IMR-90 (cell line): Measurements from ENCODE around the gene TMEM184B. TPM values are rescaled to one million over a fixed set of nuclear protein-coding genes. Genes with fewer than 3 reads are reported as not detected.

Experiments used
- ATAC-seq: fragments of 200-7000 bp; cut with Tn5 transposase; 2 replicates; pipeline ENCODE4 v1.9.1; 2020; ENCODE audit warnings: low read depth, mild to moderate bottlenecking, moderate library complexity
- BruUV-seq: library from RNA; stranded (reverse); fragments of 400-500 nt; replicated peaks from 2 replicates; lab custom pipeline; 2021; lab: Mats Ljungman, UMichigan
- CTCF ChIA-PET: fragments of 300-600 bp; formaldehyde crosslinking; extraction: SDS; loops from one replicate; lab custom pipeline; 2021; ENCODE audit warnings: antibody characterized with exemption; lab: Yijun Ruan, JAX
- POLR2A ChIA-PET: fragments of 300-600 bp; sonication (Branson Sonifier 250); formaldehyde crosslinking; loops from one replicate; lab custom pipeline; 2022; ENCODE audit warnings: antibody characterized with exemption; ENCODE audit not compliant: unreplicated experiment; lab: Charles Lee
- DNase-seq: peaks from one replicate; pipeline ENCODE4 v3.0.0; 2013
- H2AFZ ChIP-seq: replicated peaks from 2 replicates; pipeline ENCODE3; 2013; ENCODE audit warnings: low read length, mild to moderate bottlenecking; ENCODE audit not compliant: poor library complexity
- H2AK5ac ChIP-seq: 2 replicates; pipeline ENCODE4 v1.6.1; 2013; ENCODE audit warnings: low read depth, low read length, inconsistent platforms
- H2AK9ac ChIP-seq: replicated peaks from 2 replicates; pipeline ENCODE3; 2013; ENCODE audit warnings: mild to moderate bottlenecking, low read depth, low read length, moderate library complexity; ENCODE audit not compliant: poor library complexity
- H2BK120ac ChIP-seq: 2 replicates; pipeline ENCODE4 v1.6.1; 2013; ENCODE audit warnings: low read depth, low read length, inconsistent platforms
- H2BK15ac ChIP-seq: 3 replicates; pipeline ENCODE4 v1.6.1; 2013; ENCODE audit warnings: low read depth, low read length, inconsistent platforms
- H2BK20ac ChIP-seq: 2 replicates; pipeline ENCODE4 v1.6.1; 2013; ENCODE audit warnings: low read depth, mild to moderate bottlenecking, inconsistent platforms, low read length, moderate library complexity
- H2BK5ac ChIP-seq: 2 replicates; pipeline ENCODE4 v1.6.1; 2013; ENCODE audit warnings: mild to moderate bottlenecking, low read depth, low read length, inconsistent platforms; ENCODE audit not compliant: poor library complexity, severe bottlenecking
- H3K14ac ChIP-seq: replicated peaks from 2 replicates; pipeline ENCODE4 v1.6.1; 2013; ENCODE audit warnings: low read depth, low read length, inconsistent platforms
- H3K18ac ChIP-seq: 2 replicates; pipeline ENCODE4 v1.6.1; 2013; ENCODE audit warnings: low read depth, low read length, control low read depth
- H3K23ac ChIP-seq: 2 replicates; pipeline ENCODE4 v1.6.1; 2013; ENCODE audit warnings: low read depth, low read length, inconsistent platforms
- H3K27ac ChIP-seq: 2 replicates; pipeline ENCODE4 v1.5.1; 2013; ENCODE audit warnings: mild to moderate bottlenecking, control low read depth, low read length; ENCODE audit not compliant: insufficient read depth
- H3K27me3 ChIP-seq: 2 replicates; pipeline ENCODE4 v1.6.1; 2013; ENCODE audit warnings: low read length; ENCODE audit not compliant: control insufficient read depth, insufficient read depth
- H3K36me3 ChIP-seq: 2 replicates; pipeline ENCODE4 v1.6.1; 2013; ENCODE audit warnings: low read length, mixed read lengths; ENCODE audit not compliant: control insufficient read depth, insufficient read depth
- H3K4ac ChIP-seq: 2 replicates; pipeline ENCODE4 v1.6.1; 2013; ENCODE audit warnings: low read depth, low read length, inconsistent platforms
- H3K4me1 ChIP-seq: 2 replicates; pipeline ENCODE4 v1.6.1; 2013; ENCODE audit warnings: low read length, mixed read lengths; ENCODE audit not compliant: control insufficient read depth, insufficient read depth
- H3K4me2 ChIP-seq: 2 replicates; pipeline ENCODE4 v1.6.1; 2013; ENCODE audit warnings: low read depth, mild to moderate bottlenecking, control low read depth, low read length, moderate library complexity
- H3K4me3 ChIP-seq: 2 replicates; pipeline ENCODE4 v1.5.1; 2013; ENCODE audit warnings: low read depth, mild to moderate bottlenecking, control low read depth, low read length, moderate library complexity; ENCODE audit not compliant: insufficient read depth
- H3K56ac ChIP-seq: 2 replicates; pipeline ENCODE4 v1.6.1; 2013; ENCODE audit warnings: low read length, inconsistent platforms; ENCODE audit not compliant: insufficient read depth; ENCODE audit errors: extremely low read depth
- H3K79me1 ChIP-seq, 2 experiments: 2 replicates each; pipeline ENCODE4 v1.6.1; 2013; ENCODE audit warnings: low read length in 2 of 2, inconsistent platforms in 1 of 2, low read depth in 1 of 2
- H3K9ac ChIP-seq: 2 replicates; pipeline ENCODE4 v1.6.1; 2013; ENCODE audit warnings: low read depth, low read length, control low read depth
- H3K9me1 ChIP-seq: 2 replicates; pipeline ENCODE4 v1.6.1; 2013; ENCODE audit warnings: low read length, inconsistent platforms; ENCODE audit not compliant: insufficient read depth
- H3K9me3 ChIP-seq: 2 replicates; pipeline ENCODE4 v1.6.1; 2013; ENCODE audit warnings: low read length; ENCODE audit not compliant: control insufficient read depth, insufficient read depth
- H4K20me1 ChIP-seq: 2 replicates; pipeline ENCODE4 v1.6.1; 2013; ENCODE audit warnings: low read length, inconsistent platforms; ENCODE audit not compliant: insufficient read depth
- H4K5ac ChIP-seq: 2 replicates; pipeline ENCODE4 v1.6.1; 2013; ENCODE audit warnings: mild to moderate bottlenecking, low read depth, low read length, control low read depth
- H4K8ac ChIP-seq, 2 experiments: 2 replicates each; pipeline ENCODE4 v1.6.1; 2013; ENCODE audit warnings: low read depth in 2 of 2, low read length in 2 of 2, control low read depth in 1 of 2, inconsistent platforms in 1 of 2
- H4K91ac ChIP-seq: 2 replicates; pipeline ENCODE4 v1.6.1; 2013; ENCODE audit warnings: low read depth, low read length, inconsistent platforms; ENCODE audit not compliant: insufficient read depth
- BHLHE40 ChIP-seq: fragments of 150-350 bp; IDR thresholded peaks from 2 replicates; pipeline ENCODE4 v1.6.1; 2016; ENCODE audit warnings: mild to moderate bottlenecking, low read depth, low read length
- CHD1 ChIP-seq: IDR thresholded peaks from 2 replicates; pipeline ENCODE4 v1.6.1; 2012; ENCODE audit warnings: low read depth, low read length, improper control_type of control experiment
- MAFK ChIP-seq: IDR thresholded peaks from 2 replicates; pipeline ENCODE4 v1.6.1; 2012; ENCODE audit warnings: low read depth, low read length, improper control_type of control experiment
- MAZ ChIP-seq: IDR thresholded peaks from 2 replicates; pipeline ENCODE4 v1.6.1; 2012; ENCODE audit warnings: low read depth, mild to moderate bottlenecking, low read length, improper control_type of control experiment, moderate library complexity, borderline replicate concordance
- MXI1 ChIP-seq: IDR thresholded peaks from 2 replicates; pipeline ENCODE4 v1.6.1; 2012; ENCODE audit warnings: low read depth, mild to moderate bottlenecking, low read length, moderate library complexity, borderline replicate concordance
- POLR2A ChIP-seq: IDR thresholded peaks from 2 replicates; pipeline ENCODE4 v1.6.1; 2012; ENCODE audit warnings: mild to moderate bottlenecking, low read depth, low read length
- RAD21 ChIP-seq: IDR thresholded peaks from 2 replicates; pipeline ENCODE4 v1.6.1; 2012; ENCODE audit warnings: low read length, improper control_type of control experiment
- RCOR1 ChIP-seq: IDR thresholded peaks from 2 replicates; pipeline ENCODE4 v1.6.1; 2012; ENCODE audit warnings: mild to moderate bottlenecking, low read length, improper control_type of control experiment; ENCODE audit not compliant: insufficient replicate concordance
- WGBS, 2 experiments: methylation state at CpG; one replicate each; pipeline versions ENCODE4 v1.1.5 to v1.1.7; 2013; ENCODE audit warnings: missing lambda C conversion rate in 2 of 2; ENCODE audit not compliant: insufficient read length in 1 of 2; ENCODE audit errors: extremely low coverage in 2 of 2; 5-methylcytosine and 5-hydroxymethylcytosine counted together
- dilution Hi-C: fragments of 300-500 bp; cut with HindIII; formaldehyde crosslinking; loops from one replicate; pipeline ENCODE4 v1.14.3; 2018; ENCODE audit warnings: low sequenced_read_pairs; ENCODE audit not compliant: unreplicated experiment
- in situ Hi-C: fragments of 300-500 bp; cut with MboI; formaldehyde crosslinking; loops from 3 replicates; pipeline ENCODE4 v1.14.3; 2019; ENCODE audit warnings: low sequenced_read_pairs, inconsistent platforms, mixed read lengths
- intact Hi-C: fragments of 100-400 bp; cut with micrococcal nuclease; formaldehyde crosslinking; loops from 2 replicates; pipeline ENCODE4 v1.10.0; 2022
- polyA plus RNA-seq, 3 experiments: library from polyadenylated mRNA; depleted of rRNA; stranded (reverse); fragments of >200 nt; gene quantifications; 2 replicates each; pipeline ENCODE4 v1.2.3, GENCODE V29; 2012; ENCODE audit warnings: low replicate concordance in 1 of 3
- total RNA-seq: library from RNA; depleted of rRNA; stranded (reverse); fragments of >200 nt; gene quantifications from 2 replicates; pipeline ENCODE4 v1.2.3, GENCODE V29; 2012
- TF ChIP-seq, protein P1 (sequence below): fragments of 150-350 bp; IDR thresholded peaks from 2 replicates; pipeline ENCODE4 v1.6.1; 2017; ENCODE audit warnings: mild to moderate bottlenecking, antibody characterized with exemption, low read length, low read depth
- TF ChIP-seq, protein P2 (sequence below): conservative IDR thresholded peaks from 2 replicates; pipeline ENCODE4 v1.5.1; 2012; ENCODE audit warnings: mild to moderate bottlenecking, low read depth, low read length, improper control_type of control experiment

Gene TMEM184B
- total and polyA plus RNA-seq, 2 of the 4 experiments (the other 2 are of a cell fraction), result 9.1 to 81.1 TPM

- CTCF ChIA-PET, result interaction anchor here (0.6 to 2.0 kb wide), 2 partner anchors 105 to 107 kb away, joined by 3 to 6 read pairs; no protein-coding TSS in a partner anchor
- H3K9ac ChIP-seq, result no peak overlapping the region
- dilution Hi-C loops, result no loop called here
Observed at GRCh38 chr22:38219632-38220031, 53.2 kb downstream of the TMEM184B start.

More at GRCh38 chr22:38219632-38220031, 53.2 kb downstream of the TMEM184B start:
- Histone ChIP-seq H3K23ac (peak overlapping the region; percentile 17; the same call in 1 of the 2 replicates), H2BK15ac (peak overlapping the region; percentile 69; the same call in 2 of the 3 replicates), H3K9me3 (no peaks in the 10 kb centered on the region), H3K56ac (0 out of 2 replicates have a peak overlapping the region, but pooled peaks have one; percentile 17), H2BK20ac (peak overlapping the region; percentile 46), H4K5ac (peak overlapping the region; percentile 62), H3K4me2 (no peak overlapping the region), H2AFZ (peak overlapping the region; percentile 23), H4K91ac (peak overlapping the region; percentile 99), H3K4me1 (peaks cover 25% of the 10 kb centered on the region), H2BK5ac (peak overlapping the region; percentile 98), H2AK9ac (peak overlapping the region; percentile 66), H3K4me3 (no peak overlapping the region), H2AK5ac (peak overlapping the region; percentile 100), H3K27me3 (no peaks in the 10 kb centered on the region), H3K14ac (peak overlapping the region; percentile 83), H3K36me3 (peaks cover 45% of the 10 kb centered on the region), H3K18ac (peak overlapping the region; percentile 50; the same call in 1 of the 2 replicates), H4K20me1 (0 out of 2 replicates have a peak, but pooled peaks cover 5% of the 10 kb centered on the region), H4K8ac (peak overlapping the region; percentile 96 to 99; a peak in 3 of 4 replicates), H3K27ac (peak overlapping the region; percentile 82), H2BK120ac (peak overlapping the region; percentile 98), H3K79me1 (peaks cover 19 to 42% of the 10 kb centered on the region in 2 experiments), H3K4ac (peak overlapping the region; percentile 98), H3K9me1 (peaks cover 14% of the 10 kb centered on the region)
- no peak for DNase-seq
- BruUV-seq, result no TSS peak
- in situ Hi-C loops (no loop called here), intact Hi-C loops (no loop called here)
- 60% methylated on average over 1 of the region's 10 CpGs; no CpG with 5 or more reads in 1 of the 2 experiments for WGBS, 2 experiments
- POLR2A ChIA-PET, result interaction anchor here (0.5 kb wide), 1 partner anchor 26 kb away, joined by 5 read pairs; no protein-coding TSS in a partner anchor
- TF ChIP-seq MAFK (no peak), CHD1 (no peak), POLR2A (no peak), MAZ (no peak), RAD21 (no peak), BHLHE40 (no peak), RCOR1 (no peak), MXI1 (no peak)
- TF ChIP-seq, protein P1, sequence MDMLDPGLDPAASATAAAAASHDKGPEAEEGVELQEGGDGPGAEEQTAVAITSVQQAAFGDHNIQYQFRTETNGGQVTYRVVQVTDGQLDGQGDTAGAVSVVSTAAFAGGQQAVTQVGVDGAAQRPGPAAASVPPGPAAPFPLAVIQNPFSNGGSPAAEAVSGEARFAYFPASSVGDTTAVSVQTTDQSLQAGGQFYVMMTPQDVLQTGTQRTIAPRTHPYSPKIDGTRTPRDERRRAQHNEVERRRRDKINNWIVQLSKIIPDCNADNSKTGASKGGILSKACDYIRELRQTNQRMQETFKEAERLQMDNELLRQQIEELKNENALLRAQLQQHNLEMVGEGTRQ, result no peak
- TF ChIP-seq, protein P2, sequence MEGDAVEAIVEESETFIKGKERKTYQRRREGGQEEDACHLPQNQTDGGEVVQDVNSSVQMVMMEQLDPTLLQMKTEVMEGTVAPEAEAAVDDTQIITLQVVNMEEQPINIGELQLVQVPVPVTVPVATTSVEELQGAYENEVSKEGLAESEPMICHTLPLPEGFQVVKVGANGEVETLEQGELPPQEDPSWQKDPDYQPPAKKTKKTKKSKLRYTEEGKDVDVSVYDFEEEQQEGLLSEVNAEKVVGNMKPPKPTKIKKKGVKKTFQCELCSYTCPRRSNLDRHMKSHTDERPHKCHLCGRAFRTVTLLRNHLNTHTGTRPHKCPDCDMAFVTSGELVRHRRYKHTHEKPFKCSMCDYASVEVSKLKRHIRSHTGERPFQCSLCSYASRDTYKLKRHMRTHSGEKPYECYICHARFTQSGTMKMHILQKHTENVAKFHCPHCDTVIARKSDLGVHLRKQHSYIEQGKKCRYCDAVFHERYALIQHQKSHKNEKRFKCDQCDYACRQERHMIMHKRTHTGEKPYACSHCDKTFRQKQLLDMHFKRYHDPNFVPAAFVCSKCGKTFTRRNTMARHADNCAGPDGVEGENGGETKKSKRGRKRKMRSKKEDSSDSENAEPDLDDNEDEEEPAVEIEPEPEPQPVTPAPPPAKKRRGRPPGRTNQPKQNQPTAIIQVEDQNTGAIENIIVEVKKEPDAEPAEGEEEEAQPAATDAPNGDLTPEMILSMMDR, result no peak
- ATAC-seq, result no peak
